Stimulated activated CD8-positive, alpha-beta memory T cell treated with anti-CD3 and anti-CD28 coated beads, Interleukin-4, amount 100 ng/mL, for 4 hours (primary cell): ENCODE data around the gene CFAP92.
"Not testable (repeated sequence)": the region's sequence is repeated elsewhere in the genome, so short reads cannot be mapped to it uniquely, and the experiment has no call there.

Experiments used
- DNase-seq, 2 donors: peaks; one replicate each; pipeline ENCODE4 v3.0.0-alpha.2; 2020; ENCODE audit warnings: low read depth in 2 of 2, low spot score in 1 of 2

CFAP92 gene

GRCh38 chr3:128945041-128945877 lies 48.6 kb downstream of the CFAP92 start:
- no peak for DNase-seq

DNA sequence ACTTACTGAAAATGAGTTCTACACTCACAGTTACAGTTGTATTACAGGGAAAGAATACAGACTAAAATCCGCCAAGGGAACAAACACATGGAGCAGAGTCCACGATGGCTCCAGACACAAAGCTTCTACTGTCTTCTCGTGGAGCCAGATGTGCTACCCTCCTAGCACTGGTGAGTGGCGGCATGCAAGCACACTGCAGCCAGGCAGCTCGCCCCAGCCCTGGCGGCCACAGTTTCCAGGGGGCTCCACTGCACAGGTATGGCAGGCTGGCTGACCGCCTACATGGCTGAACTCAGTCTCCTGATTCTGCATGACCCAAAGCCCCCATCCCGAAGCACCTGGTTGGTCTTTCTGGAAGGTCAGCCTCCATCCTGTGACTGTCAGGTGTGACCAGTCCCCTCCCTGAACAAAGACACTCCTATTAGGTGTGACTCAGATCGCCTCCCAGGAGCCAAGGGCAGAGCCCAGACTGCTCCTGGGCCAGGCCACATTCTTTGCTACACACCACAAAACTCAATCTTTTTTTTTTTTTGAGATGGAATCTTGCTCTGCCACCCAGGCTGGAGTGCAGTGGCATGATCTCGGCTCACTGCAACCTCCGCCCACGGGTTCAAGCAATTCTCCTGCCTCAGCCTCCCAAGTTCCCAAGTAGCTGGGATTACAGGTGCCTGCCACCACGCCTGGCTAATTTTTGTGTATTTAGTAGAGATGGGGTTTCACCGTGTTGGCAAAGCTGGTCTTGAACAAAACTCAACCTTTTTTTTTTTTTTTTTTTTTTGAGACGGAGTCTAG lies 51.5 kb downstream of the CFAP92 start:
- DNase-seq, result no peak

DNA sequence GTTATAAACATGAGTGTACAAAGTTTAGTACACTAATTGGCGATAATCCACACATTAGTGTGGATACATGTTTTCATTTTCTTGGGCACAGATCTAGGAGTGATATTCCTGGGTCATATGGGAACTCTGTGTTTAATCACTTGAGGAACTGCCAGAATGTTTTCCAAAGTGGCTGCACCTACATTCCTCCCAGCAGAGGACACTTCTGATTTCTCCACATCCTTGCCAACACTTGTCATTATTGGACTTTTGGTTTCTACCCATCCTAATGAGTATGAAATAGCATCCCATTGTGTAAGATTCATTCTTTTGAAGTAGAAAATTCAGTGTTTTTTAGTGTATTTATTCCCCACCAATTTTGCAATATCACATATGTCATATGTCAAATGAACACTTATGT lies 53.6 kb downstream of the CFAP92 start:
- DNase-seq, result no peak

DNA sequence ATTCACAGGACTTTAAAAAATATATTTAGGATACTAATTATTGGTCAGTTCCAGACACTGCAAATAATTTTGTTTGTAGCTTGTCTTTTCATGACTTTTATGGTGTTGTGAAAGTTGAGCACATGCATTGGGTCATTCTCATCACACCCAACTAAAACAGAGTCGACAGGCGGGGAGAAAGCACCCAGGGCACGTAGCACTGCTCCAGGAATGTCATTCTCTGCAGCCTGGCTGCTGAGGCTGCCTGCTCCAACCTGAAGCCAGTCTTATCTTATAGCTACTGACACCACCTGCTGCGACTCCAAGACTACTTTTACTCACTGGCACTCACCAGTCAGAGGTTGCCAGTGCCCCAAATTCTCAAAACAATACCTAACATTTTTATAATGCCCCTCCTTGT lies 57.5 kb downstream of the CFAP92 start:
- no peak for DNase-seq

GRCh38 chr3:128935922-128936321 lies 58.0 kb downstream of the CFAP92 start:
- DNase-seq, result no peak

DNA sequence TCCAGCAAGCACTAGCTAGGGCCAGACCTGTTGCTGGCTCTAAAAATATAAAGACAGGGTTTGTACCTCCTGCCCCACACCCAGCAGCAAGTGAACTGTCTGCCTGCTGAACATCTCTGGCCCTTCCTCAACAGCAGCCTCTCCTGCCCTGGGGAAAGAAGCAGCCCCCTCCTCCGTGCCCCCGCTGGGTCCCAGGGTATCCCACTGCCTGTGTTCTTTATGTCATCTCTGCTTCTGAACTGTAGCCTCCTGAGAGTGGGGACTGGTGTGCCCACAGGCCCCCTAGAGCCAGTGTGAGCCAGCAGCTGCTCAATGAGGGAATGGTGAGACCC lies 60.0 kb downstream of the CFAP92 start:
- DNase-seq, result no peak

DNA sequence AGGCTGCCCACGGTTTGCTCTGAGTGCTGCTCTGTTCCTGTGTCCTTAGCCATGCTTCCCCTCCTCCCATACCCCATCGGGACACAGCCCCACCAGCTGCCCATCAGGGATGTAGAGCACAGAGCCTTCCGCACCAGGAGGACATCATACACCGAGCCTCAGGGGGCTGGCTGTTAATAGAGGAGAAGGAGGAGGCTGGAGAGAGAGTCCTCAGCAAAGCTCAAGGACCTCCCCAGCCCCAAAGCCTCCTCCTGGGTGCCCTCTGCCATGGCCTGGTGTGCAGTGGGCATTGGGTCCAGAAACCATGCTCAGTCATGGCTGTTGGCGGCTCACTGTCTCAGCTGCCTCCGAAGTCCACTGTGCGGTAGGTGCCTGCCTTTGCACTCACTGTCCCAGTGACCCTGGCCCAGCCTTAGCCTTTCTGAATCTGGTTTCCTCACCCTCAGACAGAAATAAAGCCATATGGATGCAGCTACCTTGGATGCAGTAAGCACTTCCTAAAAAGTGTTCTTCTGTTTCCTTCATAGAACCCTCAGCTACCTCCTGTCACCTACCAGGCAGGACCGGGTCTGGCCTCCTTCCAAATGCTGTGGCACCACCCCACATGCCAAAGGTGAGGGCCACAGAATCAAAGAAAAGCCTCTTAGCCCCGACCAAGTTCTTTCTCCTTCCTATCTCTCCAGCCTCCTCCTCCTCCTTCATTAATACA lies 60.5 kb downstream of the CFAP92 start:
- DNase-seq, result no peak

GRCh38 chr3:128932516-128933212 lies 61.2 kb downstream of the CFAP92 start:
- DNase-seq, result no peak

DNA sequence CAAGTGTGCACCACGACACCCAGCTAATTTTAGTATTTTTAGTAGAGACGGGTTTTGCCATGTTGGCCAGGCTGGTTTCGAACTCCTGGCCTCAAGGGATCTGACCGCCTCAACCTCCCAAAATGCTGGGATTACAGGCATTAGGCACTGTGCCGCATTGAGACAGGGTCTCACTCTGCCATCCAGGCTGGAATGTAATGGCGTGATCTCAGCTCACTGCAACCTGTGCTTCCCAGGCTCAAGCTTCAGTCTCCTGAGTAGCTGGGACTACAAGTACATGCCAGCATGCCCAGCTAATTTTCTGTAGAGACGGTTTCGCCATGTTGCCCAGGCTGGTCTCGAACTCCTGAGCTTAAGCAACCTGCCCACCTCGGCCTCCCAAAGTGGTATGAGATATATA lies 62.8 kb downstream of the CFAP92 start:
- no peak for DNase-seq

DNA sequence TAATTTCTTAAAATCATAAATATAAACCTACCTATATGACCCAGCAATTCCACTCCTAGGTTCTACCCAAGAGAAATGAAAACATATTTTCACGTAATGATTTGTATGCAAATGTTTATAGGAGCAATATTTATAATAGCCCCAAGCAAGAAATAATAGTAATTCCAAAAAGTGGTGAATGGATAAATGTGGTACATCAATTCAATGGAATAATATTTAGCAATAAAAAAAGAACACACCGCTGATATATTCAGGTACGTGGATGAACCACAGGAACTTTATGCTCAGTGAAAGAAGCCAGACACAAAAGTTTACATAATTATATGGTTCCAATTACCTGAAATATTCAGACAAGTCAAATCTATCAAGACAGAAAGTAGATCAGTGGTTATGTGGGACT lies 64.5 kb downstream of the CFAP92 start:
- DNase-seq, result no peak

- DNase-seq, result not testable (repeated sequence)
Observed at GRCh38 chr3:128923986-128924385, 69.9 kb downstream of the CFAP92 start.

GRCh38 chr3:128923576-128923975 lies 70.3 kb downstream of the CFAP92 start:
- DNase-seq, result no peak

DNA sequence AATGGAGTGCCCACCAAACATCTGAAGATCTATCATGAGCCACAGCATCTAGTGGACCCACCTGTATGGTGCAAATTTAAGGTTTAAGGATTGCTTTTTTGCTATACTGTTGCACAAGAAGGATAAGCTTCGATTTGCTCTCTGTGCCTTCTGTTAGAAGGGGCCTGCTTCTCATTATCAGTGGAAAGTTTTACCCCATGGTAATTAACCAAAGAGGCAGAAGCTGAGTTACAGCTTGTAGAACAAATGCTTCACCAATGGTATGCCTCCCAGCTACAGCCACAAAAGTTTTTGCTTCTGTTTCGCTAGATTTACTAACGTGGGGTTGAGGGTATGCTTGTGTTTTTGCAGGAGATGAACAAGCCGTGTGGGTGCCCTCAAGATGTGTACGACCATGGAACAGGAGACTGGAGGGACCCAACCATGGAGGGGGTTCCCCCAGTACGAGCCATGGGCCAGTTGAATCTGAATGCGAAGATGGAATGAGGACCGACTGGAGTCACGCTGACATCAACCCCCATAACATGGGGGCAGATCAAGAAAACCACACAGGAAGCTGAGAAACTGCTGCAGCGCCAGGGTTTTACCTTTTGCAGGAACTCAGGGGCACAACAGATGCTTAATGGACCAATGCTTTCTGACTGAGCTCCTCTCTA lies 70.9 kb downstream of the CFAP92 start:
- peak; percentile 9 to 18 for DNase-seq

DNA sequence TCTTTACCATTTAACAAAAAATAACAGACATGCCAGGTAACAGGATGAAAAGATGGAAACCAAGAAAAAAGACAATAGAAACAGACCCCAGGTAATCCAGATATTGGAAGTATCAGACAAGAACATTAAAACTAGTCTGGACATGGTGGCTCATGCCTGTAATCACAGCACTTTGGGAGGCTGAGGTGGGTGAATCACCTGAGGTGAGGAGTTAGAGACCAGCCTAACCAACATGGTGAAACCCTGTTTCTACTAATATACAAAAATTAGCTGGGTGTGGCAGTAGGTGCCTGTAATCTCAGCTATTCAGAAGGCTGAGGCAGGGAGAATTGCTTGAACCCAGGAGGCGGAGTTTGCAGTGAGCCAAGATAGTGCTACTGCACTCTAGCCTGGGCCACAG lies 73.9 kb downstream of the CFAP92 start:
- DNase-seq, result no peak

GRCh38 chr3:128917291-128917690 lies 76.6 kb downstream of the CFAP92 start:
- DNase-seq, result no peak

DNA sequence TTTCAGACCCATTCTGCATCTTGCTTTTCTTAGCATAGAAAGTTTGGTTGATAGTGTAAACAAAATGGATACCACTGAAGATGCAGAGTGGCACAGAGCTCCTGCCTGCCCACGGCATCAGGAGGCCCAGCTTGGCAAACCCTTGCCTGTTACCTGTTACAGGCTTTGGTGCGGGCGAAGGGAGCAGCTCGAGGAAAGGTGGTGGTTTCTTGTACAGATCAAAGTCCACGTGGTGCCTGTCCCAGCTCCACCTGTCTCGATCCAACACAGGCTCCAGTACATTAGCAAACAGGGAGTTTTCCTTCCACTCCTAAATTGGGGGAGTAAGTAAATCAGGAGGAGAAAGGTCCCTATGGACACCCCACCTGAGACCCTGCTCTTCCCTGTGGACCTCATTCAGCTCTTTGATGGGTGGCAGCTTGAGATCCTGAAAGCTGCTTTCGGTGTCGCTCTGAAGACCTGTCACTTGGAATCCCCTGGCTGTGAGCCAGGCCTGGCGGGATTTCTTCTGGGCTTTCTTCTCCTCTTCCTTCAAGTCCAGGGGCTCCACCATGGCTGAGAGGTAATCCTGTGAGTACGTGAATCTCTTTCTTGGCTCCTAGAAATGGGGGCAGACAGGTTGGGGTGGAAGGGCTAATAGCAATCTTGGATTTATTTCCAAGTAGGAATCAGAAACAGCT lies 78.8 kb downstream of the CFAP92 start:
- no peak for DNase-seq

GRCh38 chr3:128911911-128912310 lies 82.0 kb downstream of the CFAP92 start:
- DNase-seq, result no peak

GRCh38 chr3:128910006-128910405 lies 83.9 kb downstream of the CFAP92 start:
- no peak for DNase-seq

GRCh38 chr3:128908951-128909350 lies 84.9 kb downstream of the CFAP92 start:
- no peak for DNase-seq

- DNase-seq, result no peak
Observed at GRCh38 chr3:128907706-128908445, 86.0 kb downstream of the CFAP92 start.
